H1 (cell line): ENCODE results near the gene CNTROB. TPM values are rescaled to one million over a fixed set of nuclear protein-coding genes. Genes with fewer than 3 reads are reported as not detected.

Experiments
- BRCA1 ChIP-seq: IDR thresholded peaks from 2 replicates; pipeline ENCODE4 v1.6.1; 2012; ENCODE audit warnings: low read depth, low read length, improper control_type of control experiment
- EZH2 ChIP-seq: fragments of 200-600 bp; sonication (generic); IDR thresholded peaks from 2 replicates; pipeline ENCODE4 v1.7.1; 2012; ENCODE audit warnings: low read depth, mild to moderate bottlenecking, moderate library complexity, low read length, inconsistent platforms; ENCODE audit not compliant: severe bottlenecking
- NANOG ChIP-seq: IDR thresholded peaks from 2 replicates; pipeline ENCODE4 v1.6.1; 2011; ENCODE audit warnings: low read length, low read depth, mild to moderate bottlenecking, inconsistent platforms; ENCODE audit not compliant: insufficient read depth, poor library complexity, severe bottlenecking
- SUZ12 ChIP-seq: fragments of 200-600 bp; sonication (generic); IDR thresholded peaks from 2 replicates; pipeline ENCODE4 v1.6.1; 2012; ENCODE audit warnings: mild to moderate bottlenecking, inconsistent platforms, low read length, moderate library complexity, mixed read lengths
- polyA plus RNA-seq, 7 experiments: library from polyadenylated mRNA; depleted of rRNA in 3 of 7; stranded (reverse) in 5 of 7; unstranded in 2 of 7; fragments of >200 nt in 5 of 7; fragments of 200-250 nt in 2 of 7; gene quantifications; 1 replicate in 5 of 7; 2 replicates in 1 of 7; 4 replicates in 1 of 7; pipeline versions ENCODE4 v1.2.1 to v1.2.3, GENCODE V29; 2011 to 2013; ENCODE audit warnings: missing spikeins in 2 of 7, mixed read lengths in 2 of 7
- total RNA-seq: library from RNA; stranded (reverse); fragmentation: NEBNext Ultra II Directional; extraction: Animal tissue kit (Norgen Biotek cat#: 25700); gene quantifications from 2 replicates; pipeline ENCODE4 v1.2.1, GENCODE V29; 2021
- TF ChIP-seq, protein P1 (sequence below): IDR thresholded peaks from 2 replicates; pipeline ENCODE4 v1.6.1; 2012; ENCODE audit warnings: inconsistent platforms

Gene CNTROB
- total and polyA plus RNA-seq, 2 of the 8 experiments (the other 6 are each of a cell fraction or from before 2014, with no cell fraction given), result 20.5 to 31.9 TPM

- TF ChIP-seq, protein P1, sequence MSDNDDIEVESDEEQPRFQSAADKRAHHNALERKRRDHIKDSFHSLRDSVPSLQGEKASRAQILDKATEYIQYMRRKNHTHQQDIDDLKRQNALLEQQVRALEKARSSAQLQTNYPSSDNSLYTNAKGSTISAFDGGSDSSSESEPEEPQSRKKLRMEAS, result no peak
- no peak for TF ChIP-seq NANOG
- peak; percentile 43 for TF ChIP-seq SUZ12
- TF ChIP-seq BRCA1, result no peak
- TF ChIP-seq EZH2, result peak; percentile 44
Observed at GRCh38 chr17:7929158-7930023, 2.6 kb upstream of the CNTROB start, which contains the start of gene KCNAB3 (continued).
